ENCODE measurements around the gene MALT1.

DNA sequence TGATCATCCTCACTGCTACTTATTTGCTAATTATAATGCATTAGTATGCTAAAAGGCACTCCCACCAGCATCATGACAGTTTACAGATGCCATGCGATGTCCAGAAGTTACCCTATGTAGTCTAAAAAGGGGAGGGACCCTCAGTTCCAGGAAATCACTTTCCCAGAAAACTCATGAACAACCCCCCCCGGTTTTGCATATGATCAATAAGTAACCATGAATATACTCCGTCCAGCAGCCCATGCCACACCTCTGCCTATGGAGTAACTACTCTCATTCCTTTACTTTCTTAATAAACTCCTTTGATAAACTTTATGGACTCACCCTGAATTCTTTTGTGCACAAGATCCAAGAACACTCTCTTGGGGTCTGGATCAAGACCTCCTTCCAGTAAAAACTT, 86.8 kb downstream of the MALT1 start:
- TF ChIP-seq, protein P1, sequence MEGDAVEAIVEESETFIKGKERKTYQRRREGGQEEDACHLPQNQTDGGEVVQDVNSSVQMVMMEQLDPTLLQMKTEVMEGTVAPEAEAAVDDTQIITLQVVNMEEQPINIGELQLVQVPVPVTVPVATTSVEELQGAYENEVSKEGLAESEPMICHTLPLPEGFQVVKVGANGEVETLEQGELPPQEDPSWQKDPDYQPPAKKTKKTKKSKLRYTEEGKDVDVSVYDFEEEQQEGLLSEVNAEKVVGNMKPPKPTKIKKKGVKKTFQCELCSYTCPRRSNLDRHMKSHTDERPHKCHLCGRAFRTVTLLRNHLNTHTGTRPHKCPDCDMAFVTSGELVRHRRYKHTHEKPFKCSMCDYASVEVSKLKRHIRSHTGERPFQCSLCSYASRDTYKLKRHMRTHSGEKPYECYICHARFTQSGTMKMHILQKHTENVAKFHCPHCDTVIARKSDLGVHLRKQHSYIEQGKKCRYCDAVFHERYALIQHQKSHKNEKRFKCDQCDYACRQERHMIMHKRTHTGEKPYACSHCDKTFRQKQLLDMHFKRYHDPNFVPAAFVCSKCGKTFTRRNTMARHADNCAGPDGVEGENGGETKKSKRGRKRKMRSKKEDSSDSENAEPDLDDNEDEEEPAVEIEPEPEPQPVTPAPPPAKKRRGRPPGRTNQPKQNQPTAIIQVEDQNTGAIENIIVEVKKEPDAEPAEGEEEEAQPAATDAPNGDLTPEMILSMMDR (IDR thresholded peaks at IDR 0.05; ENCODE audit: insufficient read depth, low read length, poor library complexity, severe bottlenecking) = no peak
- no peak for TF ChIP-seq EZH2phosphoT487 (conservative IDR thresholded peaks at IDR 0.05; ENCODE audit: low read length)

All from SU-DHL-6 (cell line).